ENCODE results near the gene CABLES2. TPM values are rescaled to one million over a fixed set of nuclear protein-coding genes. Genes with fewer than 3 reads are reported as not detected.

Gene CABLES2
- total RNA-seq, 2 donors from 2014 or later, result 20.6 to 25.3 TPM

DNA sequence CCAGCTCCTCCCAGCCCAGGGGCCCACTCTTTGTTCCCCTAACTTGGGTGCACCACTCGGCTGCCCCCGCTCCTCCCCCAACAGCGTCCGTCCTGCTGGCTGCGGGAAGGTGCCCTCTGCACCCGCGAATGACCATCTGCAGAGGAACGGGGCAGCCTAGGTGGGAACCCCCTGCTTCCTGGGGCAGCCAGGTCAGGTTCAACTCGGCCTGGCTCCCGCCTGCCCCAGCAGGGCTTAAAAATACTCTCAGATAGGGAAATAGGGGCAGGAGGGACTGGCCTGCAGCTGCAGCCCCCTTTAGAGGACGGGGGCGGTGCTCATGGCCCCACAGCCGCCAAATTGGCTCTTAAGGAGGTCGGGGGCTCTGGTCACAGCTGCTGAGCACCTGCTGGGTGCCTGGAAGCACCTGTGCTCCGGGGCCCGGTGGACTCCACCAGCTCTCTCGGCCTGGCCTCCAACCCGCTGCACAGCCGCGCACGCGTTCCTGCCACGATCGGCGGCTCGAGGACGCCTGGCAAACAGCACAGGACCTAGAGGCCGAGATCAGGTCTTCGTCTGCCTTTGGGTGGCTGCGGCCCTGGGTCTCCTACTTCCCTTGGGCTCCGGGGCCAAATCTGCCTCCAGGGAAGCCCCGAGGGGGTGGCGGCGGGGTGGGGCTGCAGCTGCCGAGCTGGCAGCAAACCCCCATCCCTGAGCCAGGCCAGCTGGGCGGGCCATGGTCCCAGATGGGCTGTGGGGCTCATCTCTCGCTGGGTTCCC, 39.3 kb downstream of the CABLES2 start:
- intact Hi-C loops (cut with DNase I), result loop anchor here in 1 of 2 donors (10.0 kb wide), 1 partner anchor 183 kb away; the partner anchor contains the start of gene MTG2
- ATAC-seq (peak; percentile 1 to 2), DNase-seq (peak; percentile 42)

DNA sequence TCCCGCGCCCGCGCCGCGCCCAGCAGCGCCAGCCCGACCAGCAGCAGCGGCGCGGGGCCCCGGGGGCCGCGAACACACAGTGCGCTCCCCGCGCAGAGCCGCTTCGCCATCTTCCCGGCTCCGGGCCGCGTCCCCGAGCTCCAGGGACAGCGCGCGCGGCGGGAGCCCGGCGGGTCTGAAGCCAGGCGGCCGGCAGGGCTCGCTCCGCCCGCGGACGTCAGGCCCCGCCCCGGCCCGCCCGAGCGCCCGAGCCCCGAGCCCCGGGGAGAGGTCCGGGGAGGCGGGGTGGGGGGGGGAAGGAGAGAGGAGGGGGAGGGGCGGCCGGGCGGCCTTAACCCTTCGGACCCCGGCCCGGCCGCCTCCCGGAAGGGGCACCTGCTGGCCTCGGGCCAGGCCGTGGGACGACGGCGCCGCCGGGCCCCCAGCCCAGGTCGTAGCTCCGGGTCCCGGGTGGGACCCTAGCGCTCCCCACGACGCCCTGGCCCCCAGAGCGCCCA, 39.9 kb downstream of the CABLES2 start, which contains the start of gene LAMA5:
TSS of gene LAMA5 (minus strand) at position 177 of the 497 bp plus-strand sequence. CDS start at position 110, 67 bp downstream.
- ATAC-seq, result peak; percentile 26 to 62
- intact Hi-C loops (cut with DNase I), result loop anchor here in 1 of 2 donors (10.0 kb wide), 1 partner anchor 182 kb away; the partner anchor contains the start of gene MTG2
- DNase-seq, result peak; percentile 69

- peak; percentile 14 to 24 for ATAC-seq
- intact Hi-C loops (cut with DNase I), result loop anchor here in 1 of 2 donors (10.0 kb wide), 1 partner anchor 182 kb away; the partner anchor contains the start of gene MTG2
- peak; percentile 58 for DNase-seq
Observed at GRCh38 chr20:62366370-62367135, 40.5 kb downstream of the CABLES2 start.

GRCh38 chr20:62365814-62366369, 41.2 kb downstream of the CABLES2 start:
- DNase-seq, result peak; percentile 49

GRCh38 chr20:62364911-62365736, 42.0 kb downstream of the CABLES2 start:
- peak; percentile 36 to 62 for ATAC-seq
- DNase-seq, result peak; percentile 72
- intact Hi-C loops (cut with DNase I), result loop anchor here in 1 of 2 donors (10.0 kb wide), 1 partner anchor 180 kb away; the partner anchor contains the start of gene MTG2

More at GRCh38 chr20:62365814-62366369, 41.2 kb downstream of the CABLES2 start:
- peak; percentile 10 to 41 for ATAC-seq
- intact Hi-C loops (cut with DNase I), result loop anchor here in 1 of 2 donors (10.0 kb wide), 1 partner anchor 181 kb away; the partner anchor contains the start of gene MTG2

DNA sequence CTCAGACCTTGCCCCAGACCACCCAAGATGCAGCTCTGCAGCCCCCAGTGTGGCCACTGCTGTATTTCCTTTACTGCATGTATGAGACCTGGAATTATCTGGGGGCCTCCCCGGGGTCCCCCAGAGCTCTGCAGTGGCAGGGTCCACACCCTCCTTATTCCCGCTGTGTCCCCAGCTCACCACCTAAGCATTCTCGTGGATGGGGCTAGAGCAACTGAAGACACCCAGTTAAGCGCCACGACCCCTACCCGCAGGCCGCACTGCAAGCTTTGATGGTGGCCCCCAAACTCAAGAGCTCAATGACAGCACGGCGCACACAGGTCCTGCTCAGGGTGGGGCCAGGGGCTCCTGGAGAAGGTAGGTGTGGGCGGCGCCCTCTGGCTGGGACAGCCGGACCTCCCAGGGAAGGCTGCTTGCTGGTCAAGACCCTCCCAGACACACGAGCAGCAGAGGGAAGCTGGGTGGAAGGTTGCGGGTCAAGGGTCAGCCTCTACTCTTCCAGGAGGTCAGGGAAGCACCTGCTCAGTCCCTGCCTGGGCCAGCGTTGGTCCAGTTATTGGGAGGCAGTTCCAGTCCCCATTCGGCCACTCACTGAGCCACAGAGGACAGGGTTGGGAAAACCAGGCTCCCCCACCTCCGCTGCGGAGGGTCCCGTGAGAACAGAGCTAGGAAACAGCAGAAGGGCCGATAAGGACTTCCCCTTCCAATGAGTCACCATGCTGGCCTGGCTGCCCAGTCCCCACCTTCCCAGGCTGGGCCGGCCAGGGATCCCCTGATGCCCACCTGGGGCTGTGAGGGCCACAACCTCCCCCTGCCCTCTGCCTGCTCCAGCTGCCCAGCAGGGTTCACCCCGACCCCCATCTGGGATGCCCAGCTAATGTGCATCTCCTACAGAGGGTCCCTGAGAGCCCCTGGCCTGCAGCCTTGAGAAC, 42.9 kb downstream of the CABLES2 start:
- peak in 1 of 2 donors; percentile 29 for ATAC-seq
- intact Hi-C loops (cut with DNase I), result loop anchor here in 1 of 2 donors (10.0 kb wide), 1 partner anchor 179 kb away; the partner anchor contains the start of gene MTG2
- DNase-seq, result peak; percentile 76

DNA sequence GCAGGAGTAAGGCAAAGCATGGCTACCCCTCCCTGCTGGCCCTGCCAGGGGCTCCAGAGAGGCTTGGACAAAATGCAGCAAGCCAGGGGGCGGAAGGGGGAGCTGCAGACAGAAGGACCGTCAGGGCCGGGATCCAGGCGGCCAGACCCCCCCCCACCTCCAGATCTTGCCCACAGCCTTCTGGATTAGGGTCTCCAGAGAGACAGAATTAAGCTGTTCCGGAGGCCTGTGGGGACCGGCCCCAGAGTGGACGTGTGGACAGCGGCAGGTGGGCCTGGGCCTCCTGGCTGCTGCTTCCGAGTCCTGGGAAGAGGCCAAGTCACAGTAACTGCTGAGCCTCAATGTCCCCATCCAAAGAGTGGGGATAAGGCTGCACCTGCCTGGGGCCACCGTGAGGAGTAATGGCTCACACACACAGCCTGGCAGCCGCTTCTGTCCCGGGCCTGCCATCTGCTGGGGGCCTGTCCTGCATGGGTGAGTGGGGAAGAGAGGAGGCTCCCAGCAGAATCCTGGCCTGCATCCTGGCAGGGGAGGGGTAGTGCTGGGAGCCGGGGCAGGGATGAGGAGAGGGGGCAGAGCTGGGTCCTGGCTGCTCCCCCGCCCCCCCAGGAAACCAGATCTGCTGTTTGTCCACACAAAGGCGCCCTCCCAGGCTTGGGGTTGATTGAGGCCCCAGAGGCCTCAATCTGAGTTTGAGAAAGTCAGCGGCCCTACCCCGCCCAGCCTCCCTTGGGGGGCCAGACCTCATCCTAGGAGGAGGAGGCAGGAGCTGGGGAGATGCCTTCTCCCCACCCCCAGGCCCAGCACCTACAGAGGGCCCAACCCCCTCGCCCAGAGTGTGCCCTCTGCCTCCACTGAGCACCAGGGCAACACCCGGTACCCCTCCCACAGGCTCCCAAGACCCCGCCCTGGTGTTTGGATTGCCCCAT, 43.8 kb downstream of the CABLES2 start:
- intact Hi-C loops (cut with DNase I), result loop anchor here in 1 of 2 donors (10.0 kb wide), 1 partner anchor 178 kb away; the partner anchor contains the start of gene MTG2
- DNase-seq, result peak; percentile 30
- ATAC-seq, result no peak

GRCh38 chr20:62362590-62362940, 44.5 kb downstream of the CABLES2 start:
- intact Hi-C loops (cut with DNase I), result loop anchor here in 1 of 2 donors (10.0 kb wide), 1 partner anchor 178 kb away; the partner anchor contains the start of gene MTG2
- no peak for DNase-seq
- no peak for ATAC-seq

DNA sequence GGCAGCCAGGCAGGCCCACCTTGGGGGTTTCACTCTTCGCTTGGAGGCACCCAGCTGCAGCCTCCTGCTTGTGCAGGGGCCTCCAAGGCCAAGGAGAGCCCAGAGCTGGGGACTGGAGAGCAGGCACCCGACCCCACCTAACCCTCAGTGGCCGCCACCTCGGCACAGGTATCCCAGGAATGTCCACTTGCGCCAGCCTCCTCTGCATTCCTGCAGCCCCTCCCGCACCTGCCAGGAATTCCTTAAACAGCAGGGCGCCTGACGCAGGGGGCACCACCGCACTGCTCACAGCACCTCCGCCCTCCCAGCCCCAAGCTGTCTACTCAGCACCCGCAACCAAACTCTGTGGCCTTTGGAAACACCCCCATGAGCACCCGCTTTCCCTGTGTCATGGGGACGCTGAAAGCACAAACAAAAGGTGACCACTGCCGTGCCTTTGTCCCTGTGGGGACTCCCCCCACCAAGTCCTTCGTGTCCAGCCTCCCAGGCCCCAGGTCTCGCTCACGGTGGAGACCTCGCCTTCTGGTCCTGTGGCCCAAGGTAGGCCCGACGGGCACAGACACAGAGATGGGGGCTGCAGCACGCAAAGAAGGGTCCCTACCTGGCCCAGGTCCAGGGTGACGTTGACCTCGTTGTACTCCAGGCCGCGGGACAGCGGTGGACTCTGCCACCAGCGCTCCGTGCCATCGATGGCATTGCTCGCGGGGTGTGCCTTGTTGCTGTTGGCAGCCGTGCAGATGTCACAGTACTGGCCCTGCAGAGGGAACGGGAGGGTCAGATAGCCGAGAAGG, 45.1 kb downstream of the CABLES2 start:
- no peak for ATAC-seq
- peak; percentile 45 for DNase-seq
- intact Hi-C loops (cut with DNase I), result loop anchor here in 1 of 2 donors (10.0 kb wide), 1 partner anchor 177 kb away; the partner anchor contains the start of gene MTG2

GRCh38 chr20:62360854-62361798, 46.0 kb downstream of the CABLES2 start:
- intact Hi-C loops (cut with DNase I), result loop anchor here in 1 of 2 donors (10.0 kb wide), 1 partner anchor 176 kb away; the partner anchor contains the start of gene MTG2
- DNase-seq (peak; percentile 64), ATAC-seq (no peak)

DNA sequence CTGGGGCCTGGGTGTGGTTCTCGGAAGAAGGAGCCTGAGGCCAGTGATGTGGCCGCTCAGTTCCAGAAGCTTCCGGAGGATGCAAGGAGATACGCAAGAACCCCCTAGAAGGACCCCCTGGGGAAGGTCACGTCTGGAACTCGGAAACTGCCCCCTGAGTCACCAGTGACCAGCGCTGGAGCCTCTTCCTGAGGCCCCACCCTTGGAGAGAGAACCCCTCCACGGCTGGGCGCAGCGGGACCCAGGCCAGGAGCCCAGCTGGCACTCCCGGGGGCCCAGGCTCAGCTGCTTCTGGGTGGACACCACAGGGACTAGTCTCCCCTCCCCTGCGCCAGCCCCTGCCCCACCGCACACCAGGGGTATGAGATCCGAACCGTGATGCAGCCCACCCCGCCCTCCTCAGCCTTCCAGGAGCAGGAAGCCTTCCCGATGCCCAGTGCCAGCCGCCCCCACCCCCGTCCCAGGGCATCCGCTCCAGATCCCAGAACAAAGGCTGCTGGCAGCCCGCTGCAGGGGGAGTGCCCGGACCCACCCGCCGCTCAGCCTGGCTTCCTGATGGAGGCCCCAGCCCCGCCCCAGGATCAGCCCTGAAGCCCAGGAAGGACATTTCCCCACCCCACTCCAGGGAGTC, 47.5 kb downstream of the CABLES2 start:
- ATAC-seq (peak in 1 of 2 donors; percentile 15), DNase-seq (peak; percentile 83)
- intact Hi-C loops (cut with DNase I), result loop anchor here in 1 of 2 donors (10.0 kb wide), 1 partner anchor 175 kb away; the partner anchor contains the start of gene MTG2

GRCh38 chr20:62359043-62359490, 48.0 kb downstream of the CABLES2 start:
- no peak for DNase-seq
- no peak for ATAC-seq
- intact Hi-C loops (cut with DNase I), result no loop called here

Data from left cardiac atrium (tissue), 4 donors.